Measurements from ENCODE around the gene ITPK1. TPM values are rescaled to one million over a fixed set of nuclear protein-coding genes. Genes with fewer than 3 reads are reported as not detected.

ITPK1 gene
- total and polyA plus RNA-seq, 5 donors from 2014 or later: 19.5 to 54.1 (median 22.1) TPM

DNA sequence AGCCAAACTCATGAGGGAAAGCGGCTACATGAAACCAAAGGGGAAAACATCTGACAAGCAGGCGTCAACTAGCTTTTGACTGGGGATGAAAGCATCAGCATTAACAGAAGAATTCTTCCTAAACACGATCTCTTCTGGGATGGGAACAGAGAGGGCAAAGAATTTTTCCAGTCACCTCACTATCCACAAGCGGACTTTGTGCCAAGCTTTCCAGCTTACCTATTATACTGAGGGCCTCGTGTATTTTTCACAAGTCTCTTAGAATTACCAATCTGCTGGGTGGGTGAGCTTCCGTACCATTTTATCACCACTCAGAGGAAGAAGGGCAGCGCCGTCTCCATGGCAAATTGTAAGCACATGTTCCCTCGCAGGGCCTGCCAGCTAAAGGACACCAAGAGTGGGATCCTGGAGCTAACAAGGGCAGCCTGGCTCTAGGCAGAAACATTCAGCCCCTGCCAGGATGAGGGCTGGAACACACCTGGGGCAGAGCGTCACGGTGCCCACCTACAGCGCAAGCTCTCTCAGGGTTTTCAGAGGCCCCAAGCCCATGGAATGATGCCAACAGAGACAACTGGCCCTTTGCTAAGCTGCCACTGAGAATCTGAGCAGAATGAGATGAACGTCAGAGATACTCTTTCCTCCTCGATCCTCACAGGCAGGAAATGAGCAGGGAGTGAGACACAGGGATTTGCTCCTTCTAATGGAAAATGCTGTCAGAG lies 118.2 kb downstream of the ITPK1 start:
- Histone ChIP-seq H3K9me3 (ENCODE audit: control insufficient read depth in 2 of 2, low read length in 2 of 2) (no peaks in the 10 kb centered on the region), H3K4me1 (ENCODE audit: control insufficient read depth, insufficient read depth, low read length, poor library complexity, severe bottlenecking) (no peaks in the 10 kb centered on the region), H3K36me3 (ENCODE audit: control insufficient read depth, insufficient read depth, low read length) (peaks cover 20% of the 10 kb centered on the region), H3K27me3 (ENCODE audit: control insufficient read depth, insufficient read depth, low read length) (no peaks in the 10 kb centered on the region), H3K27ac (ENCODE audit: insufficient read depth, low read length, poor library complexity, severe bottlenecking) (no peak overlapping the region), H3K4me3 (ENCODE audit: low read depth, low read length) (no peak overlapping the region)
- H3K27ac Mint-ChIP-seq: no peak overlapping the region
- no peaks in the 10 kb centered on the region for H3K9me3 Mint-ChIP-seq
- ATAC-seq (ENCODE audit: low read depth in 2 of 2): no peak
- no peak for DNase-seq
- peaks cover 10% of the 10 kb centered on the region for H3K36me3 Mint-ChIP-seq
- peaks cover 0 to 5% (median 0%) of the 10 kb centered on the region in 4 donors for H3K4me1 Mint-ChIP-seq
- no peak overlapping the region for H3K4me3 Mint-ChIP-seq
- no peaks in the 10 kb centered on the region for H3K27me3 Mint-ChIP-seq

DNA sequence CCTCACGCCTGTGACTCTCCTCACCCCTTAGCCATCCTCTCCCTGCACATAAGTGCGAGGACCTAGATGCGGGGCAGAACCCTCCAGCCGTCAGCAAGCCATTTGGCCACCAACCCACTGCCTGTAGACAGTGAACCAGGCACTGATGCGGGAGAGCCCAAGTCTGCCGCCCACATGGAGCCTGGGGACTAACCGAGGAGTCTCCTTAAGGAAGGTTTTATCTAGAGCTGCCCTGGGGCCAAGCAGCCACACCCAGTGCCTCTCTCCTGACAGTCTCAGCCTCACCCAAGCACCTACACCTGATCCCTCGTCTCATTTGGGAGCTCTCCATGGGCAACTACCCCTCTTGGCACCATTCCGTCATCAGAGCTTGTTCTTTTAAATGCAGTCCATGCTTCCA lies 120.1 kb downstream of the ITPK1 start:
- Histone ChIP-seq H3K27me3 (ENCODE audit: control insufficient read depth, insufficient read depth, low read length) (no peaks in the 10 kb centered on the region), H3K4me3 (ENCODE audit: low read depth, low read length) (no peak overlapping the region), H3K9me3 (ENCODE audit: control insufficient read depth in 2 of 2, low read length in 2 of 2) (no peaks in the 10 kb centered on the region), H3K4me1 (ENCODE audit: control insufficient read depth, insufficient read depth, low read length, poor library complexity, severe bottlenecking) (no peaks in the 10 kb centered on the region), H3K27ac (ENCODE audit: insufficient read depth, low read length, poor library complexity, severe bottlenecking) (no peak overlapping the region), H3K36me3 (ENCODE audit: control insufficient read depth, insufficient read depth, low read length) (peaks cover 23% of the 10 kb centered on the region)
- Mint-ChIP-seq H3K9me3 (no peaks in the 10 kb centered on the region), H3K27ac (peak overlapping the region in 1 of 3 donors; percentile 23), H3K4me1 (peaks cover 0 to 2% (median 0%) of the 10 kb centered on the region in 4 donors), H3K36me3 (peaks cover 17% of the 10 kb centered on the region), H3K27me3 (no peaks in the 10 kb centered on the region), H3K4me3 (no peak overlapping the region)
- ATAC-seq (ENCODE audit: low read depth in 2 of 2): no peak
- no peak for DNase-seq

DNA sequence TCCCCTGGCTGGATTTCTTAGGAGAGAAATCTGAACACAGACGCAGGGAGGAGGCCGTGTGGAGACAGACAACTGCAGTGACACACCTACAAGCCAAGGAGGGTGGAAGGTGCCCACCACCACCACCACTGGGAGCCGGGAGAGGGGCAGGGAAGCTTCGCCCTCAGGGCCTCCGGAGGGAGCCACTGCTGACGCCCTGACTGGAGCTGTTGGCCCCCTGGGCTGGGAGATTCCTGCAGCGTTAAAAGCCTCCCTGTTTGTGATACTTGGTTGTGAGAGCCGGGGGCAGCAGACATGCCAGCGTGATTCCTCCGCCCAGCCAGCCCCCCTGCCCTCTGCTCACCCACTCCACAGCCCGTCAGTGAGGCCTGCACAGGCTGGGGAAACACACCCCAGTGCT lies 120.8 kb downstream of the ITPK1 start:
- H3K27me3 ChIP-seq (ENCODE audit: control insufficient read depth, insufficient read depth, low read length): no peaks in the 10 kb centered on the region
- no peak overlapping the region for H3K27ac ChIP-seq (ENCODE audit: insufficient read depth, low read length, poor library complexity, severe bottlenecking)
- ATAC-seq (ENCODE audit: low read depth in 2 of 2) (no peak), DNase-seq (no peak)
- H3K36me3 Mint-ChIP-seq: peaks cover 17% of the 10 kb centered on the region
- H3K36me3 ChIP-seq (ENCODE audit: control insufficient read depth, insufficient read depth, low read length): peaks cover 23% of the 10 kb centered on the region
- H3K9me3 ChIP-seq (ENCODE audit: control insufficient read depth in 2 of 2, low read length in 2 of 2): no peaks in the 10 kb centered on the region
- H3K4me1 ChIP-seq (ENCODE audit: control insufficient read depth, insufficient read depth, low read length, poor library complexity, severe bottlenecking): no peaks in the 10 kb centered on the region
- H3K4me3 ChIP-seq (ENCODE audit: low read depth, low read length): no peak overlapping the region
- H3K27ac Mint-ChIP-seq: no peak overlapping the region
- peaks cover 0 to 2% (median 0%) of the 10 kb centered on the region in 4 donors for H3K4me1 Mint-ChIP-seq
- H3K4me3 Mint-ChIP-seq: no peak overlapping the region
- H3K27me3 Mint-ChIP-seq: no peaks in the 10 kb centered on the region
- H3K9me3 Mint-ChIP-seq: no peaks in the 10 kb centered on the region

DNA sequence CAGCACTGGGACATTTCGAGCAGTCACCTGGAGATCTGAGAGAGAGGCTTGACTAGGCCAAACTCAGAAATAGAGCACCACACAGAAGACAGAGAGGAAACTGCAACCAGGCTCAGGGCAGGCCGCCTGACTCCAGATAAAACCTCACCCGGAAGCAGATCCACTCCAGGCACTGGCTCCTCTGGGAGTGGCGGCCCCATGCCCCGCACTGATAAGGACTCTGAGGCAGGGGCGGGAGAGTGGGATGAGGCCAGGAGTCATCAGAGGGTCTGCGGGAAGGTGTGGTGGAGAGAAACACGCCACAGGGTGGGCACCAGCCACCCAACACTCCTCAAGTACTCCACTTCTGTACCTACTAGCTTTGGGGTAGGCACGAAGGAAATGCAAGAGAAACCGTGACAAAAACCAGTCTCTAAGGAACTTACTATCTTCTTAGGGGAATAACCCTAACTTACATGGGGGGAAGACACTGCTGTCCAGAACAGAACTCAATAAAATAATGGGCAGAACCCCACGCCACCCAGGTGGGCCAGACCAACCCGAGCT lies 121.5 kb downstream of the ITPK1 start:
- H3K9me3 ChIP-seq (ENCODE audit: control insufficient read depth in 2 of 2, low read length in 2 of 2): no peaks in the 10 kb centered on the region
- H3K27ac ChIP-seq (ENCODE audit: insufficient read depth, low read length, poor library complexity, severe bottlenecking): no peak overlapping the region
- no peak overlapping the region for H3K4me3 ChIP-seq (ENCODE audit: low read depth, low read length)
- no peaks in the 10 kb centered on the region for H3K27me3 ChIP-seq (ENCODE audit: control insufficient read depth, insufficient read depth, low read length)
- no peaks in the 10 kb centered on the region for H3K27me3 Mint-ChIP-seq
- DNase-seq (no peak), ATAC-seq (ENCODE audit: low read depth in 2 of 2) (no peak)
- no peak overlapping the region for H3K4me3 Mint-ChIP-seq
- peaks cover 0 to 2% (median 0%) of the 10 kb centered on the region in 4 donors for H3K4me1 Mint-ChIP-seq
- H3K9me3 Mint-ChIP-seq: no peaks in the 10 kb centered on the region
- H3K27ac Mint-ChIP-seq: peak overlapping the region in 2 of 3 donors; percentile 13 to 20
- peaks cover 23% of the 10 kb centered on the region for H3K36me3 ChIP-seq (ENCODE audit: control insufficient read depth, insufficient read depth, low read length)
- H3K4me1 ChIP-seq (ENCODE audit: control insufficient read depth, insufficient read depth, low read length, poor library complexity, severe bottlenecking): no peaks in the 10 kb centered on the region
- peaks cover 17% of the 10 kb centered on the region for H3K36me3 Mint-ChIP-seq

DNA sequence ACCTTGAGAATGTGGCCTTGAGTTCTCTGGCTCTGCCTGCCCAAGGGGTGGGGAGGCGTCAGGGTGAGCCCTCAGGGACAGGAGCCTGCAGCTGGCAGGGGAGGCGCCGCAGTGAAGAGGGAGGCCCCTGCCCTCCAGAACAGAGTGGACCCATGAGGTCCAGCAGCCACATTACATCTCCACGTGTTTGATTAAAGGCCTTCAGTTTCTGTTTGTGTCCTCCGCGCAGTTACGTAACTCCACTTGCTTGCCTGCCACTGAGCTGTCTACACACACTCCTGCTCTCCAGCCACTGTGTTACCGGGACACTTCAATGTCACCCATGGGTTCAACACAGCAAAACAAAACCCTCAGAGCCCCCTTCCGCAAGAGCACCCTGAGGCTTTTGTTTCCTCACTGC lies 122.4 kb downstream of the ITPK1 start:
- Histone ChIP-seq H3K27ac (ENCODE audit: insufficient read depth, low read length, poor library complexity, severe bottlenecking) (no peak overlapping the region), H3K4me3 (ENCODE audit: low read depth, low read length) (no peak overlapping the region), H3K27me3 (ENCODE audit: control insufficient read depth, insufficient read depth, low read length) (no peaks in the 10 kb centered on the region), H3K4me1 (ENCODE audit: control insufficient read depth, insufficient read depth, low read length, poor library complexity, severe bottlenecking) (no peaks in the 10 kb centered on the region), H3K9me3 (ENCODE audit: control insufficient read depth in 2 of 2, low read length in 2 of 2) (no peaks in the 10 kb centered on the region), H3K36me3 (ENCODE audit: control insufficient read depth, insufficient read depth, low read length) (peaks cover 23% of the 10 kb centered on the region)
- DNase-seq: no peak
- Mint-ChIP-seq H3K27ac (peak overlapping the region in 1 of 3 donors; percentile 47), H3K4me1 (peaks cover 0 to 4% (median 0%) of the 10 kb centered on the region in 4 donors), H3K4me3 (no peak overlapping the region), H3K36me3 (peaks cover 17% of the 10 kb centered on the region), H3K9me3 (no peaks in the 10 kb centered on the region), H3K27me3 (no peaks in the 10 kb centered on the region)
- no peak for ATAC-seq (ENCODE audit: low read depth in 2 of 2)

DNA sequence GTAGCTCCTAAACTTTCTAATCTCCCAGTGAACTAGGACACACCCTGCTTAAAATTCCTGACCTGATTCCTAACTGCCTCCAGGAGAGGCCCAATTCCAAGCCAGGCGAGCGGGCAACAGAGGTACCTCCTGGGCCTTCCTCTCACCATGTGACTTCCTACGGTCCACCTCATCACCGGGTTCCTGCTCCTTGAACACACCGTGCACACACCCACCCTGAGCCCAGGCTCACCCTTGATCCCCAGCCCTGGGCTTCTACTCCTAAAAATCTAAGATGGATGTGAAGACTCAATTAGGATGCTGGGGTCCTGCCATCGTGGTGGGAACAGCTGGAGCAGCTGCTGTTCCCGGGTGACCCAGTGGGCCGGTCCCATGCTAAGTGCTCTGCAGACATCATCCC lies 124.2 kb downstream of the ITPK1 start:
- Histone ChIP-seq H3K27ac (ENCODE audit: insufficient read depth, low read length, poor library complexity, severe bottlenecking) (no peak overlapping the region), H3K36me3 (ENCODE audit: control insufficient read depth, insufficient read depth, low read length) (peaks cover 18% of the 10 kb centered on the region), H3K4me3 (ENCODE audit: low read depth, low read length) (no peak overlapping the region), H3K27me3 (ENCODE audit: control insufficient read depth, insufficient read depth, low read length) (no peaks in the 10 kb centered on the region), H3K4me1 (ENCODE audit: control insufficient read depth, insufficient read depth, low read length, poor library complexity, severe bottlenecking) (no peaks in the 10 kb centered on the region), H3K9me3 (ENCODE audit: control insufficient read depth in 2 of 2, low read length in 2 of 2) (no peaks in the 10 kb centered on the region)
- no peak for ATAC-seq (ENCODE audit: low read depth in 2 of 2)
- peaks cover 0 to 4% (median 0%) of the 10 kb centered on the region in 4 donors for H3K4me1 Mint-ChIP-seq
- no peaks in the 10 kb centered on the region for H3K27me3 Mint-ChIP-seq
- no peaks in the 10 kb centered on the region for H3K9me3 Mint-ChIP-seq
- H3K36me3 Mint-ChIP-seq: peaks cover 17% of the 10 kb centered on the region
- H3K4me3 Mint-ChIP-seq: no peak overlapping the region
- no peak for DNase-seq
- H3K27ac Mint-ChIP-seq: no peak overlapping the region

DNA sequence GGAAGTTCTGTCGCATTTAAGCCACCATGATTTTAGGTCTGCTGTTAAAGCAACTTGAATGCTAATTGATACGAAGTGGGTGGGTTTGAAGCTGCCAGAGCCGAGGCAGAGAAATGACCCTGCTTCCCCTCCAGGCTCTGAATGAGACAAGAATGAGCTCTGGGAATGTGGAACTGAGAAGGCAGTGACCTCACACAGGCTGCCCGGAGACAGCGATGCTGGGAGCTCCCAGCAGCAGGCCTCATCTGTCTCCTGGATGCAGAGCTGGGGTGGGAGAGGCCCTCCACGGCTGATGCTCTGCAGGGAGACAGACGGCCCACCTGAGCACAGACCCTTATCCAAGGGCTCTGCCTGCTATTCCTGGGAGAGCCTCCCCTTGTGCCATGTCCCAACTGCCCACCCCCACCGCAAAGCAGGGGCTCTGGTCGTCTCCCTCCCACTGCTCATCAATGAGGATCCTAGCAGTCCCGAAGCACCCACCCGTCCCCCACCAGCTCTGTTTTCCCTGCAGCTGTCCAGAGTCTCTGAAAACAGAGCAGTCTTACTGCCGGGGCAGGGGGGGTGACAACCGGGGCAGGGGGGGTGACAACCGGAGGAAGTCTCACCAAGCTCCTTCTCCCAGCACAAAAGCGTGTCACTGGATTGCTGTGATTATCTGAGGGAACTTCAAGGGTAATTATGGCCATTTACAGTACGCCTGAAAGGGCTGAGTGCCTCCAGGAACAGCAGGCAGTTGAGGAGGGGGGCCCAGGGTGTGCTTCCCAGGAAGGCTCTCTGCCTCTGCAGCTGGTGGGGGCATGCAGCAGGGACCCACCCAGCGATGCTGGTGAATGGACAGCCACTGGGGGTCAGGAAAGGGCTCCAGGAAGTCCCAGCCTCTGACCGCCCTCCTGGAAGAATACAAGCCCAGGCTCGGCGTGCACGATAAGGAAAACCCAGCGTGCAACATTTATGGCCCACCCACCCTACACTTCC lies 125.0 kb downstream of the ITPK1 start:
- Mint-ChIP-seq H3K27me3 (no peaks in the 10 kb centered on the region), H3K36me3 (peaks cover 22% of the 10 kb centered on the region), H3K4me1 (peaks cover 0 to 4% (median 2%) of the 10 kb centered on the region in 4 donors), H3K4me3 (no peak overlapping the region), H3K9me3 (no peaks in the 10 kb centered on the region), H3K27ac (no peak overlapping the region)
- DNase-seq: no peak
- H3K27ac ChIP-seq (ENCODE audit: insufficient read depth, low read length, poor library complexity, severe bottlenecking): no peak overlapping the region
- ATAC-seq (ENCODE audit: low read depth in 2 of 2): no peak
- no peaks in the 10 kb centered on the region for H3K4me1 ChIP-seq (ENCODE audit: control insufficient read depth, insufficient read depth, low read length, poor library complexity, severe bottlenecking)
- H3K4me3 ChIP-seq (ENCODE audit: low read depth, low read length): no peak overlapping the region
- H3K36me3 ChIP-seq (ENCODE audit: control insufficient read depth, insufficient read depth, low read length): peaks cover 18% of the 10 kb centered on the region
- no peaks in the 10 kb centered on the region for H3K27me3 ChIP-seq (ENCODE audit: control insufficient read depth, insufficient read depth, low read length)
- H3K9me3 ChIP-seq (ENCODE audit: control insufficient read depth in 2 of 2, low read length in 2 of 2): no peaks in the 10 kb centered on the region
